Fibroblast of lung (primary cell): ENCODE results near the gene C3orf18.

Source experiments
- EZH2 ChIP-seq: IDR thresholded peaks from 2 replicates; pipeline ENCODE4 v1.5.1; 2012; ENCODE audit warnings: low read length, control low read depth, mild to moderate bottlenecking; ENCODE audit errors: missing control alignments
- TF ChIP-seq, protein P1 (sequence below), 2 donors: IDR thresholded peaks in 1 of 2; conservative IDR thresholded peaks in 1 of 2; 1 replicate in 1 of 2; 2 replicates in 1 of 2; pipeline ENCODE4 v1.5.1; 2011 to 2012; ENCODE audit warnings: low read length in 2 of 2, control low read depth in 1 of 2, inconsistent platforms in 1 of 2, low read depth in 1 of 2, mild to moderate bottlenecking in 1 of 2

- TF ChIP-seq, protein P1, sequence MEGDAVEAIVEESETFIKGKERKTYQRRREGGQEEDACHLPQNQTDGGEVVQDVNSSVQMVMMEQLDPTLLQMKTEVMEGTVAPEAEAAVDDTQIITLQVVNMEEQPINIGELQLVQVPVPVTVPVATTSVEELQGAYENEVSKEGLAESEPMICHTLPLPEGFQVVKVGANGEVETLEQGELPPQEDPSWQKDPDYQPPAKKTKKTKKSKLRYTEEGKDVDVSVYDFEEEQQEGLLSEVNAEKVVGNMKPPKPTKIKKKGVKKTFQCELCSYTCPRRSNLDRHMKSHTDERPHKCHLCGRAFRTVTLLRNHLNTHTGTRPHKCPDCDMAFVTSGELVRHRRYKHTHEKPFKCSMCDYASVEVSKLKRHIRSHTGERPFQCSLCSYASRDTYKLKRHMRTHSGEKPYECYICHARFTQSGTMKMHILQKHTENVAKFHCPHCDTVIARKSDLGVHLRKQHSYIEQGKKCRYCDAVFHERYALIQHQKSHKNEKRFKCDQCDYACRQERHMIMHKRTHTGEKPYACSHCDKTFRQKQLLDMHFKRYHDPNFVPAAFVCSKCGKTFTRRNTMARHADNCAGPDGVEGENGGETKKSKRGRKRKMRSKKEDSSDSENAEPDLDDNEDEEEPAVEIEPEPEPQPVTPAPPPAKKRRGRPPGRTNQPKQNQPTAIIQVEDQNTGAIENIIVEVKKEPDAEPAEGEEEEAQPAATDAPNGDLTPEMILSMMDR (conservative IDR thresholded peaks at IDR 0.05 in 1 of 2, IDR thresholded peaks at IDR 0.05 in 1 of 2; ENCODE audit: low read depth in 1 of 2, low read length in 2 of 2): no peak
- TF ChIP-seq EZH2: no peak
Measured at GRCh38 chr3:50557106-50557505, 10.4 kb downstream of the C3orf18 start.
